ENCODE data around the gene AVP. TPM values are rescaled to one million over a fixed set of nuclear protein-coding genes. Genes with fewer than 3 reads are reported as not detected.
"Not testable (repeated sequence)": the region's sequence is repeated elsewhere in the genome, so short reads cannot be mapped to it uniquely, and the experiment has no call there.

The AVP gene
- total RNA-seq, 2 experiments from 2014 or later: not detected

GRCh38 chr20:3093861-3094361, 9.4 kb upstream of the AVP start:
- CTCF ChIA-PET: interaction anchor here (1.4 to 1.9 kb wide), 2 partner anchors 10 to 21 kb away, joined by 3 to 5 read pairs; no protein-coding TSS in a partner anchor
- POLR2A ChIA-PET: interaction anchor here (0.5 to 0.6 kb wide), 2 partner anchors 235 to 407 kb away, joined by 3 to 4 read pairs; no protein-coding TSS in a partner anchor

GRCh38 chr20:3092611-3093379, 8.3 kb upstream of the AVP start:
- ChIA-PET POLR2A (interaction anchor here (0.7 to 1.0 kb wide), 2 partner anchors 9 to 24 kb away, joined by 3 to 4 read pairs; no protein-coding TSS in a partner anchor), CTCF (interaction anchor here (0.6 to 1.9 kb wide), 7 partner anchors 9 to 249 kb away, joined by 3 to 6 read pairs (median 4); partner anchors contain the start of gene OXT)

GRCh38 chr20:3090565-3090964, 6.0 kb upstream of the AVP start:
- ChIA-PET POLR2A (no interaction called here), CTCF (interaction anchor here (0.6 to 0.7 kb wide), 2 partner anchors 165 to 569 kb away, joined by 3 read pairs; no protein-coding TSS in a partner anchor)

- POLR2A ChIA-PET: no interaction called here
- CTCF ChIA-PET: no interaction called here
Observed at GRCh38 chr20:3088031-3088430, 3.5 kb upstream of the AVP start.

GRCh38 chr20:3085571-3086072, 1.1 kb upstream of the AVP start:
- ChIA-PET POLR2A (no interaction called here), CTCF (no interaction called here)

- CTCF ChIA-PET: no interaction called here
- POLR2A ChIA-PET: no interaction called here
Observed at GRCh38 chr20:3084986-3085360, 449 bp upstream of the AVP start.

- ChIA-PET POLR2A (no interaction called here), CTCF (interaction anchor here (1.7 kb wide), 1 partner anchor 10 kb away, joined by 5 read pairs; no protein-coding TSS in a partner anchor)
Observed at GRCh38 chr20:3082955-3083952, 1.3 kb downstream of the AVP start.

GRCh38 chr20:3082306-3082951, 2.1 kb downstream of the AVP start:
- CTCF ChIA-PET: interaction anchor here (1.7 kb wide), 1 partner anchor 10 kb away, joined by 5 read pairs; no protein-coding TSS in a partner anchor
- POLR2A ChIA-PET: no interaction called here

- POLR2A ChIA-PET: no interaction called here
- CTCF ChIA-PET: interaction anchor here (0.6 kb wide), 1 partner anchor 27 kb away, joined by 3 read pairs; no protein-coding TSS in a partner anchor
Observed at GRCh38 chr20:3081641-3082040, 2.9 kb downstream of the AVP start.

GRCh38 chr20:3080939-3081388, 3.6 kb downstream of the AVP start:
- POLR2A ChIA-PET: no interaction called here
- CTCF ChIA-PET: no interaction called here

- ChIA-PET POLR2A (no interaction called here), CTCF (interaction anchor here (0.7 kb wide), 1 partner anchor 73 kb away, joined by 6 read pairs; no protein-coding TSS in a partner anchor)
Observed at GRCh38 chr20:3077618-3078134, 6.8 kb downstream of the AVP start.

GRCh38 chr20:3075315-3075714, 9.2 kb downstream of the AVP start:
- CTCF ChIA-PET, POLR2A ChIA-PET: not testable (repeated sequence)

GRCh38 chr20:3074812-3075211, 9.7 kb downstream of the AVP start:
- ChIA-PET CTCF (no interaction called here), POLR2A (no interaction called here)

- POLR2A ChIA-PET: not testable (repeated sequence)
Observed at GRCh38 chr20:3073251-3073643, 11.3 kb downstream of the AVP start.

GRCh38 chr20:3072530-3073250, 11.8 kb downstream of the AVP start:
- CTCF ChIA-PET: interaction anchor here (1.5 kb wide), 1 partner anchor 20 kb away, joined by 4 read pairs; no protein-coding TSS in a partner anchor

More at GRCh38 chr20:3073251-3073643, 11.3 kb downstream of the AVP start:
- CTCF ChIA-PET: not testable (repeated sequence)

GRCh38 chr20:3071610-3072529, 12.7 kb downstream of the AVP start, which contains the start of gene OXT:
Gene OXT, plus strand, starts transcription at chr20:3071620. Its CDS starts 36 bp downstream, at chr20:3071656.
- ChIA-PET POLR2A (no interaction called here), CTCF (interaction anchor here (1.5 kb wide), 1 partner anchor 21 kb away, joined by 4 read pairs; no protein-coding TSS in a partner anchor)

More at GRCh38 chr20:3072530-3073250, 11.8 kb downstream of the AVP start:
- POLR2A ChIA-PET: no interaction called here

- POLR2A ChIA-PET: no interaction called here
- CTCF ChIA-PET: interaction anchor here (1.5 kb wide), 1 partner anchor 21 kb away, joined by 4 read pairs; no protein-coding TSS in a partner anchor
Observed at GRCh38 chr20:3071266-3071609, 13.3 kb downstream of the AVP start.

Data from activated CD8-positive, alpha-beta memory T cell treated with anti-CD3 and anti-CD28 coated beads for 36 hours (primary cell).